ENCODE measurements around the gene ENDOD1. TPM values are rescaled to one million over a fixed set of nuclear protein-coding genes. Genes with fewer than 3 reads are reported as not detected.

Gene ENDOD1
- total RNA-seq, 1 experiment from 2014 or later = 0.87 TPM

DNA sequence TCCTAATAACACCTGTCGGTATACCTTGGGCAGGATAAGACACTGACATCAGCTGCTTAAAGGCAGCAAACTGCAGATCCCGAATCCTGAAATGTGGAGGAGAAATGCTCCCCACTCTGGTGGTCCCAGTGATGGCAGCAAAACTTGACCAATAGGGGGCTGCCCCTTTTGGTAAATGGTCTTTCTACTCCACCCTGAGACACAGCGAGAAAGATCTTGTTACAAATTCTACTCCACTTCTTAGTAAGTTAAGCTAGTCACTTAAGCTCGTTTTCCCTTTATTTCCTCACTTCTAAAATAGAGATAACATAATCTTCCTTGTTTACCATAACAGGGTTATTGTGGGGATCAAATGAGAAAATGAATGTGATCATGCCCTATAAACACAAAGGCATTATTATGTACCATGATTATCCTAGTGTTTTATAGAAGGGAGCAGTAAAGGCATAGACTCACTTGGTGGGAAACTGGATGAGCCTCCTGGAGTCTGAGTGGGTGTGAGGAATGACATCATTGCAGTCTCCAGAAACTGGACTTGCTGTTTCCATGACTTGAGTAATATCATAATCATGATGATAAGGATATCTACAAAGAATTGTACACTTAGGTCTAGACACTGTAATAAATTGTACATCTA is 50.9 kb downstream of the ENDOD1 start:
- H3K23me2 ChIP-seq (ENCODE audit: insufficient read length, low read depth, low read length, poor library complexity, severe bottlenecking) = no peaks in the 10 kb centered on the region
- H3K27ac Mint-ChIP-seq = no peak overlapping the region
- no peak overlapping the region for H2BK20ac ChIP-seq (ENCODE audit: low read depth, low read length, poor library complexity, severe bottlenecking)
- no peaks in the 10 kb centered on the region for H3K36me3 Mint-ChIP-seq (ENCODE audit: insufficient read depth in 1 of 3, low read depth in 3 of 3)
- peaks cover 79% of the 10 kb centered on the region for H3K27me3 Mint-ChIP-seq (ENCODE audit: low read depth)
- TF ChIP-seq, protein P1, sequence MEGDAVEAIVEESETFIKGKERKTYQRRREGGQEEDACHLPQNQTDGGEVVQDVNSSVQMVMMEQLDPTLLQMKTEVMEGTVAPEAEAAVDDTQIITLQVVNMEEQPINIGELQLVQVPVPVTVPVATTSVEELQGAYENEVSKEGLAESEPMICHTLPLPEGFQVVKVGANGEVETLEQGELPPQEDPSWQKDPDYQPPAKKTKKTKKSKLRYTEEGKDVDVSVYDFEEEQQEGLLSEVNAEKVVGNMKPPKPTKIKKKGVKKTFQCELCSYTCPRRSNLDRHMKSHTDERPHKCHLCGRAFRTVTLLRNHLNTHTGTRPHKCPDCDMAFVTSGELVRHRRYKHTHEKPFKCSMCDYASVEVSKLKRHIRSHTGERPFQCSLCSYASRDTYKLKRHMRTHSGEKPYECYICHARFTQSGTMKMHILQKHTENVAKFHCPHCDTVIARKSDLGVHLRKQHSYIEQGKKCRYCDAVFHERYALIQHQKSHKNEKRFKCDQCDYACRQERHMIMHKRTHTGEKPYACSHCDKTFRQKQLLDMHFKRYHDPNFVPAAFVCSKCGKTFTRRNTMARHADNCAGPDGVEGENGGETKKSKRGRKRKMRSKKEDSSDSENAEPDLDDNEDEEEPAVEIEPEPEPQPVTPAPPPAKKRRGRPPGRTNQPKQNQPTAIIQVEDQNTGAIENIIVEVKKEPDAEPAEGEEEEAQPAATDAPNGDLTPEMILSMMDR (conservative IDR thresholded peaks at IDR 0.05) = no peak
- H4K8ac ChIP-seq (replicated peaks; ENCODE audit: insufficient read length, low read depth, low read length) = no peak overlapping the region
- DNase-seq = no peak
- no peaks in the 10 kb centered on the region for H3K79me2 ChIP-seq (ENCODE audit: insufficient read depth, low read length)
- H3K79me1 ChIP-seq (ENCODE audit: insufficient read depth, low read depth, low read length, poor library complexity, severe bottlenecking) = no peaks in the 10 kb centered on the region
- H4K20me1 ChIP-seq (ENCODE audit: control insufficient read depth, insufficient read depth, insufficient read length) = no peaks in the 10 kb centered on the region
- H3K4me1 Mint-ChIP-seq = no peaks in the 10 kb centered on the region
- no peak overlapping the region for H2AK5ac ChIP-seq (ENCODE audit: insufficient read length, low read length)
- H3K9me3 Mint-ChIP-seq = no peaks in the 10 kb centered on the region
- H3K56ac ChIP-seq (ENCODE audit: insufficient read length, low read depth, low read length) = no peak overlapping the region
- H3K27me3 ChIP-seq (ENCODE audit: insufficient read depth, low read length) = peaks cover 8% of the 10 kb centered on the region; the same call in 1 of the 2 replicates
- no peak overlapping the region for H3T11ph ChIP-seq (ENCODE audit: low read length)
- no peak overlapping the region for H2BK15ac ChIP-seq (ENCODE audit: low read depth, low read length)
- H3K4me1 ChIP-seq (ENCODE audit: insufficient read depth, low read length) = no peaks in the 10 kb centered on the region
- H2BK5ac ChIP-seq (ENCODE audit: insufficient read length, low read length) = no peak overlapping the region
- H3K27ac ChIP-seq (ENCODE audit: insufficient read length, low read depth, low read length) = no peak overlapping the region
- H3K9ac ChIP-seq (ENCODE audit: extremely low read depth, insufficient read length, low read length) = no peak overlapping the region
- no peak overlapping the region for H3K14ac ChIP-seq (ENCODE audit: insufficient read depth, low read length)
- no peak overlapping the region for H3K18ac ChIP-seq (ENCODE audit: insufficient read length, low read depth, low read length)
- no peak overlapping the region for H2AFZ ChIP-seq (ENCODE audit: low read length)
- H3K9me3 ChIP-seq (ENCODE audit: control insufficient read depth, low read depth, low read length) = no peaks in the 10 kb centered on the region
- no peak overlapping the region for H3K4me2 ChIP-seq (ENCODE audit: insufficient read depth, insufficient read length, low read length)
- no peak overlapping the region for H3K4ac ChIP-seq (ENCODE audit: low read depth, low read length)
- no peak overlapping the region for H2BK12ac ChIP-seq (ENCODE audit: insufficient read length, low read depth, low read length)
- no peak overlapping the region for H4K91ac ChIP-seq (ENCODE audit: insufficient read length, low read depth, low read length)
- no peak overlapping the region for H3K23ac ChIP-seq (ENCODE audit: insufficient read length, low read depth, low read length)
- no peak overlapping the region for H4K5ac ChIP-seq (ENCODE audit: insufficient read length, low read depth, low read length)
- no peak overlapping the region for H3K4me3 Mint-ChIP-seq
- no peak overlapping the region for H2BK120ac ChIP-seq (ENCODE audit: low read depth, low read length, poor library complexity, severe bottlenecking)
- WGBS (ENCODE audit: extremely low coverage, insufficient read length, low lambda C conversion rate) = no CpG with 5 or more reads among the region's 4 CpGs

Measured in H9 (cell line).